Ishikawa (cell line): ENCODE data around the gene LRRC70.

ENCODE experiments used
- EGR1 ChIP-seq: IDR thresholded peaks from 2 replicates; pipeline ENCODE4 v1.6.1; 2012
- FOXM1 ChIP-seq: IDR thresholded peaks from 2 replicates; pipeline ENCODE4 v1.6.1; 2012; ENCODE audit warnings: low read depth, borderline replicate concordance
- TCF12 ChIP-seq: IDR thresholded peaks from 2 replicates; pipeline ENCODE4 v1.6.1; 2012; ENCODE audit warnings: low read depth
- TEAD4 ChIP-seq: IDR thresholded peaks from 2 replicates; pipeline ENCODE4 v1.6.1; 2012
- TF ChIP-seq, protein P1 (sequence below): IDR thresholded peaks from 2 replicates; pipeline ENCODE4 v1.6.1; 2012; ENCODE audit warnings: low read depth, mild to moderate bottlenecking
- TF ChIP-seq, protein P2 (sequence below): IDR thresholded peaks from 2 replicates; pipeline ENCODE4 v1.6.1; 2012

DNA sequence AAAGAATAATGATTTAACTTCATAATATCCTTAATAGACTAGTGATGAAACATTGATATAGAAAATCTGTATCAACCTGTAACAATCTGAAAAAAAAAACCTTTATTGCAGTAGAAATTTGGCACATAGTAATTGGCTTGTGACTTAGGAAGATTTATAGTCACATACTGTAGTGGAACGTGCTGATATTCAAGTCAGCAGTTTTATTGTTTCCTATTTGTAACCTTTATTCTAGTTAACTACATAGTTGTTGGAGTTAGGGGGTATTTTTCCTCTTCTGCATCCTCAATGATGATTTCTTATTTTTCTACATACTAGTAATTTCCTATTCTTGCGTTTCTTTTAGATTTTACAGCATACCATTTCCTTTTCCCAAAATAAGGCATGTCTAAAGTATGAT, 14.5 kb upstream of the LRRC70 start:
- TF ChIP-seq TEAD4, result no peak
- TF ChIP-seq, protein P1, sequence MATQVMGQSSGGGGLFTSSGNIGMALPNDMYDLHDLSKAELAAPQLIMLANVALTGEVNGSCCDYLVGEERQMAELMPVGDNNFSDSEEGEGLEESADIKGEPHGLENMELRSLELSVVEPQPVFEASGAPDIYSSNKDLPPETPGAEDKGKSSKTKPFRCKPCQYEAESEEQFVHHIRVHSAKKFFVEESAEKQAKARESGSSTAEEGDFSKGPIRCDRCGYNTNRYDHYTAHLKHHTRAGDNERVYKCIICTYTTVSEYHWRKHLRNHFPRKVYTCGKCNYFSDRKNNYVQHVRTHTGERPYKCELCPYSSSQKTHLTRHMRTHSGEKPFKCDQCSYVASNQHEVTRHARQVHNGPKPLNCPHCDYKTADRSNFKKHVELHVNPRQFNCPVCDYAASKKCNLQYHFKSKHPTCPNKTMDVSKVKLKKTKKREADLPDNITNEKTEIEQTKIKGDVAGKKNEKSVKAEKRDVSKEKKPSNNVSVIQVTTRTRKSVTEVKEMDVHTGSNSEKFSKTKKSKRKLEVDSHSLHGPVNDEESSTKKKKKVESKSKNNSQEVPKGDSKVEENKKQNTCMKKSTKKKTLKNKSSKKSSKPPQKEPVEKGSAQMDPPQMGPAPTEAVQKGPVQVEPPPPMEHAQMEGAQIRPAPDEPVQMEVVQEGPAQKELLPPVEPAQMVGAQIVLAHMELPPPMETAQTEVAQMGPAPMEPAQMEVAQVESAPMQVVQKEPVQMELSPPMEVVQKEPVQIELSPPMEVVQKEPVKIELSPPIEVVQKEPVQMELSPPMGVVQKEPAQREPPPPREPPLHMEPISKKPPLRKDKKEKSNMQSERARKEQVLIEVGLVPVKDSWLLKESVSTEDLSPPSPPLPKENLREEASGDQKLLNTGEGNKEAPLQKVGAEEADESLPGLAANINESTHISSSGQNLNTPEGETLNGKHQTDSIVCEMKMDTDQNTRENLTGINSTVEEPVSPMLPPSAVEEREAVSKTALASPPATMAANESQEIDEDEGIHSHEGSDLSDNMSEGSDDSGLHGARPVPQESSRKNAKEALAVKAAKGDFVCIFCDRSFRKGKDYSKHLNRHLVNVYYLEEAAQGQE, result no peak
- no peak for TF ChIP-seq FOXM1
- no peak for TF ChIP-seq TCF12
- TF ChIP-seq, protein P2, sequence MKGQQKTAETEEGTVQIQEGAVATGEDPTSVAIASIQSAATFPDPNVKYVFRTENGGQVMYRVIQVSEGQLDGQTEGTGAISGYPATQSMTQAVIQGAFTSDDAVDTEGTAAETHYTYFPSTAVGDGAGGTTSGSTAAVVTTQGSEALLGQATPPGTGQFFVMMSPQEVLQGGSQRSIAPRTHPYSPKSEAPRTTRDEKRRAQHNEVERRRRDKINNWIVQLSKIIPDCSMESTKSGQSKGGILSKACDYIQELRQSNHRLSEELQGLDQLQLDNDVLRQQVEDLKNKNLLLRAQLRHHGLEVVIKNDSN, result no peak
- TF ChIP-seq EGR1, result no peak
